Kidney (tissue), 14 donors: ENCODE data around the gene ZG16. TPM values are rescaled to one million over a fixed set of nuclear protein-coding genes. Genes with fewer than 3 reads are reported as not detected.

Experiments
- DNase-seq, 5 donors: peaks; one replicate each; pipeline ENCODE4 v3.0.0-alpha.2; 2013 to 2020
- FAIRE-seq: peaks from 2 replicates; lab custom pipeline; 2012; peaks lifted over from hg19 to GRCh38; lab: Jason Lieb, UNC
- H3K27ac ChIP-seq, 2 donors: one replicate each; pipeline ENCODE4 v1.7.0; 2013; ENCODE audit warnings: low read depth in 2 of 2, low read length in 2 of 2, inconsistent platforms in 1 of 2
- H3K27me3 ChIP-seq: one replicate; pipeline ENCODE4 v1.7.1; 2013; ENCODE audit warnings: low read length, inconsistent platforms; ENCODE audit not compliant: control insufficient read depth, insufficient read depth
- H3K36me3 ChIP-seq, 3 donors: one replicate each; pipeline versions ENCODE4 v1.7.0 to v1.7.1; 2013; ENCODE audit warnings: low read length in 3 of 3, control low read depth in 1 of 3, inconsistent platforms in 1 of 3; ENCODE audit not compliant: insufficient read depth in 3 of 3, control insufficient read depth in 2 of 3
- H3K4me1 ChIP-seq, 3 donors: one replicate each; pipeline versions ENCODE4 v1.7.0 to v1.7.1; 2013; ENCODE audit warnings: low read length in 3 of 3, inconsistent platforms in 1 of 3, low read depth in 1 of 3; ENCODE audit not compliant: control insufficient read depth in 2 of 3, insufficient read depth in 2 of 3
- H3K4me3 ChIP-seq, 3 donors: one replicate each; pipeline versions ENCODE4 v1.7.0 to v1.8.1; 2013; ENCODE audit warnings: low read length in 3 of 3, control low read depth in 1 of 3, inconsistent platforms in 1 of 3
- H3K9ac ChIP-seq, 3 donors: one replicate each; pipeline versions ENCODE4 v1.7.0 to v1.7.1; 2013; ENCODE audit warnings: low read length in 3 of 3, control low read depth in 1 of 3, inconsistent platforms in 1 of 3
- H3K9me3 ChIP-seq, 3 donors: one replicate each; pipeline versions ENCODE4 v1.7.0 to v1.7.1; 2013; ENCODE audit warnings: low read length in 3 of 3, control low read depth in 1 of 3, inconsistent platforms in 1 of 3; ENCODE audit not compliant: control insufficient read depth in 2 of 3, insufficient read depth in 1 of 3
- CTCF ChIP-seq: IDR thresholded peaks from 3 replicates; pipeline ENCODE4 v1.5.1; 2012; ENCODE audit warnings: mild to moderate bottlenecking, moderate library complexity, borderline replicate concordance; ENCODE audit not compliant: insufficient read depth; ENCODE audit errors: extremely low read depth
- intact Hi-C: fragments of 100-400 bp; cut with DNase I; formaldehyde crosslinking; loops from one replicate; pipeline ENCODE4 v1.11.1; 2022
- polyA plus RNA-seq: library from polyadenylated mRNA; stranded (reverse); fragments of 350-450 nt; fragmentation: Illumina TruSeq; extraction: RNeasy Lipid Tissue Mini Kit (QIAGEN cat#74804); gene quantifications from one replicate; pipeline ENCODE4 v1.2.3, GENCODE V29; 2014; ENCODE audit warnings: low read depth, low replicate concordance; ENCODE audit not compliant: insufficient read depth
- total RNA-seq: library from RNA; stranded (reverse); fragmentation: NEBNext Ultra II Directional; extraction: Animal tissue kit (Norgen Biotek cat#: 25700); gene quantifications from one replicate; pipeline ENCODE4 v1.2.1, GENCODE V29; 2021
- donor health status: control.
- donor health status: control.
- donor health status: control.
- donor health status: control.
- donor health status: control.
- donor health status: DM: yes; HTN: yes; CAD: no.
- donor health status: Normal renal cell carcinoma (clear cell type).

ZG16 gene
- total and polyA plus RNA-seq, 2 donors from 2014 or later: not detected

- Histone ChIP-seq H3K4me3 (peak within 1 kb of the TSS; percentile 59 to 85 (median 85)), H3K9ac (peak within 1 kb of the TSS in 2 of 3 donors; percentile 61 to 66), H3K27me3 (no peaks in the 10 kb centered on the region), H3K36me3 (peaks cover 2 to 5% (median 3%) of the 10 kb centered on the region in 3 donors), H3K27ac (peak within 1 kb of the TSS; percentile 95), H3K4me1 (peaks cover 2 to 34% (median 18%) of the 10 kb centered on the region in 3 donors), H3K9me3 (no peaks in the 10 kb centered on the region)
- TF ChIP-seq CTCF: no peak
- no peak for FAIRE-seq
- intact Hi-C loops: no loop called here
- no peak for DNase-seq
Observed at GRCh38 chr16:29806099-29806579, 28.1 kb downstream of the ZG16 start, which contains the start of gene MAZ. TSS of gene MAZ (plus strand) at chr16:29806529. CDS start at chr16:29806702, 173 bp downstream.

DNA sequence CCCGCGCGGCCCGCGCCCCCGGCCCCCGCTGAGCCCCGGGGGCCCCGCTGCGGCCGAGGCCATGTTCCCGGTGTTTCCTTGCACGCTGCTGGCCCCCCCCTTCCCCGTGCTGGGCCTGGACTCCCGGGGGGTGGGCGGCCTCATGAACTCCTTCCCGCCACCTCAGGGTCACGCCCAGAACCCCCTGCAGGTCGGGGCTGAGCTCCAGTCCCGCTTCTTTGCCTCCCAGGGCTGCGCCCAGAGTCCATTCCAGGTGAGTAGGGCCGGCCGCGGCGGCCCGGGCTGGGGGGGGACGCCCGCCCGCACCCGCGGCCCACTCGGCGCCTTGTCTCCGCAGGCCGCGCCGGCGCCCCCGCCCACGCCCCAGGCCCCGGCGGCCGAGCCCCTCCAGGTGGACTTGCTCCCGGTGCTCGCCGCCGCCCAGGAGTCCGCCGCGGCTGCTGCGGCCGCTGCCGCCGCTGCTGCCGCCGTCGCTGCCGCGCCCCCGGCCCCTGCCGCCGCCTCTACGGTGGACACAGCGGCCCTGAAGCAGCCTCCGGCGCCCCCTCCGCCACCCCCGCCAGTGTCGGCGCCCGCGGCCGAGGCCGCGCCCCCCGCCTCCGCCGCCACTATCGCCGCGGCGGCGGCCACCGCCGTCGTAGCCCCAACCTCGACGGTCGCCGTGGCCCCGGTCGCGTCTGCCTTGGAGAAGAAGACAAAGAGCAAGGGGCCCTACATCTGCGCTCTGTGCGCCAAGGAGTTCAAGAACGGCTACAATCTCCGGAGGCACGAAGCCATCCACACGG is 28.8 kb downstream of the ZG16 start:
- H3K9me3 ChIP-seq: no peaks in the 10 kb centered on the region
- peaks cover 0 to 5% (median 3%) of the 10 kb centered on the region in 3 donors for H3K36me3 ChIP-seq
- no peak for TF ChIP-seq CTCF
- intact Hi-C loops: no loop called here
- DNase-seq (peak; percentile 63 to 92 (median 80)), FAIRE-seq (no peak)
- H3K4me3 ChIP-seq: peak overlapping the region; percentile 56 to 70 (median 59)
- H3K4me1 ChIP-seq: peaks cover 2 to 38% (median 18%) of the 10 kb centered on the region in 3 donors
- H3K9ac ChIP-seq: peak overlapping the region in 1 of 3 donors; percentile 61
- peak overlapping the region; percentile 94 for H3K27ac ChIP-seq
- H3K27me3 ChIP-seq: no peaks in the 10 kb centered on the region

- H3K9me3 ChIP-seq: no peaks in the 10 kb centered on the region
- H3K27me3 ChIP-seq: no peaks in the 10 kb centered on the region
- peak overlapping the region; percentile 94 for H3K27ac ChIP-seq
- TF ChIP-seq CTCF: peak; percentile 45
- intact Hi-C loops: no loop called here
- H3K9ac ChIP-seq: peak overlapping the region; percentile 55 to 66 (median 61)
- H3K4me3 ChIP-seq: peak overlapping the region; percentile 56 to 70 (median 65)
- peaks cover 0 to 3% (median 2%) of the 10 kb centered on the region in 3 donors for H3K36me3 ChIP-seq
- peak; percentile 94 to 97 (median 96) for DNase-seq
- peaks cover 2 to 43% (median 18%) of the 10 kb centered on the region in 3 donors for H3K4me1 ChIP-seq
- FAIRE-seq: no peak
Observed at GRCh38 chr16:29807426-29808218, 29.6 kb downstream of the ZG16 start.
